ENCODE measurements around the gene KCNE4. TPM values are rescaled to one million over a fixed set of nuclear protein-coding genes. Genes with fewer than 3 reads are reported as not detected.

Gene KCNE4
- total RNA-seq, 1 donor from 2014 or later, result 3.5 TPM

DNA sequence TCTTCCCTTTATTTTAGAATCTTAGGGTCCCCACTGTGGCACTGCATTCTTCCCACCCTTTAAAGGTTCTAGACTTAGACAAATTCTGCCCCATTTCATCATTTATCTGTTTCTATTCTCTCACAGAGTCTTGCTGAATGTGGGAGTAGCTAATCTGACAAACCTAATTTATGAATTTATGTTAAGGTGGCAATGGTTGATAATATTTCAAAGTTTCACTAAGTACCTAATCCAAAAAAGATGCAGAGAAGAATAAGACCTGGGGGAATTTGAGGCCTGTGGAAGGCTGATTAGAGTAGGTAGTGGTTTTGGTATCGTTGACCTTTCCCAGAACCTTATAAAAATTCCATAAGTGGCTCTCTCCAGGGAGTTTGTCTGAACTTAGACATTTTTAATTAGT, 18.0 kb downstream of the KCNE4 start:
- no peak for DNase-seq (ENCODE audit: extremely low spot score, unreplicated experiment)
- Mint-ChIP-seq H3K9me3 (ENCODE audit: unreplicated experiment) (peaks cover 4% of the 10 kb centered on the region), H3K27me3 (ENCODE audit: unreplicated experiment) (no peaks in the 10 kb centered on the region), H3K27ac (ENCODE audit: unreplicated experiment) (no peak overlapping the region), H3K36me3 (ENCODE audit: unreplicated experiment) (no peaks in the 10 kb centered on the region), H3K4me1 (ENCODE audit: unreplicated experiment) (peaks cover 19% of the 10 kb centered on the region), H3K4me3 (ENCODE audit: unreplicated experiment) (no peak overlapping the region)
- TF ChIP-seq, protein P1, sequence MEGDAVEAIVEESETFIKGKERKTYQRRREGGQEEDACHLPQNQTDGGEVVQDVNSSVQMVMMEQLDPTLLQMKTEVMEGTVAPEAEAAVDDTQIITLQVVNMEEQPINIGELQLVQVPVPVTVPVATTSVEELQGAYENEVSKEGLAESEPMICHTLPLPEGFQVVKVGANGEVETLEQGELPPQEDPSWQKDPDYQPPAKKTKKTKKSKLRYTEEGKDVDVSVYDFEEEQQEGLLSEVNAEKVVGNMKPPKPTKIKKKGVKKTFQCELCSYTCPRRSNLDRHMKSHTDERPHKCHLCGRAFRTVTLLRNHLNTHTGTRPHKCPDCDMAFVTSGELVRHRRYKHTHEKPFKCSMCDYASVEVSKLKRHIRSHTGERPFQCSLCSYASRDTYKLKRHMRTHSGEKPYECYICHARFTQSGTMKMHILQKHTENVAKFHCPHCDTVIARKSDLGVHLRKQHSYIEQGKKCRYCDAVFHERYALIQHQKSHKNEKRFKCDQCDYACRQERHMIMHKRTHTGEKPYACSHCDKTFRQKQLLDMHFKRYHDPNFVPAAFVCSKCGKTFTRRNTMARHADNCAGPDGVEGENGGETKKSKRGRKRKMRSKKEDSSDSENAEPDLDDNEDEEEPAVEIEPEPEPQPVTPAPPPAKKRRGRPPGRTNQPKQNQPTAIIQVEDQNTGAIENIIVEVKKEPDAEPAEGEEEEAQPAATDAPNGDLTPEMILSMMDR (IDR thresholded peaks at IDR 0.05), result no peak

DNA sequence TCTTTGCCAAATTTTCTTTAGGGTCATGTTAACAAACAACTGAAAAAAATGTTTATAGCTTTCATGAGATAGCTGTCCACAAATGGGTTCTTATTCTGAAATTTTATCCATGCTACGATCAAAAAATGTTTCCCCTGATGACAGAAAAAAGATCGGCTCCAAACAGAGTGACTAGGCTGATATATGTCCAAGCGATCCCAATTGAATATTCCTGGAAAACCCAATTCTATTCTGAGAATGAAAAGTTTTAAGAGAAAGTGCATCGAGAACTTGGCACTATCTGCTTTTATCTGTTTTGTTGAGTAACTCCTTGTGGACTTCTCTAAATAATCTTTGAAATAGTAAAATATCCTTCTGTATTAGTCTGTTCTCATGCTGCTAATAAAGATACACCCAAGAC, 19.1 kb downstream of the KCNE4 start:
- no peak overlapping the region for H3K27ac Mint-ChIP-seq (ENCODE audit: unreplicated experiment)
- no peaks in the 10 kb centered on the region for H3K27me3 Mint-ChIP-seq (ENCODE audit: unreplicated experiment)
- H3K4me1 Mint-ChIP-seq (ENCODE audit: unreplicated experiment), result peaks cover 18% of the 10 kb centered on the region
- TF ChIP-seq, protein P1 (IDR thresholded peaks at IDR 0.05), result no peak
- no peak overlapping the region for H3K4me3 Mint-ChIP-seq (ENCODE audit: unreplicated experiment)
- no peaks in the 10 kb centered on the region for H3K36me3 Mint-ChIP-seq (ENCODE audit: unreplicated experiment)
- no peak for DNase-seq (ENCODE audit: extremely low spot score, unreplicated experiment)
- H3K9me3 Mint-ChIP-seq (ENCODE audit: unreplicated experiment), result peaks cover 10% of the 10 kb centered on the region

DNA sequence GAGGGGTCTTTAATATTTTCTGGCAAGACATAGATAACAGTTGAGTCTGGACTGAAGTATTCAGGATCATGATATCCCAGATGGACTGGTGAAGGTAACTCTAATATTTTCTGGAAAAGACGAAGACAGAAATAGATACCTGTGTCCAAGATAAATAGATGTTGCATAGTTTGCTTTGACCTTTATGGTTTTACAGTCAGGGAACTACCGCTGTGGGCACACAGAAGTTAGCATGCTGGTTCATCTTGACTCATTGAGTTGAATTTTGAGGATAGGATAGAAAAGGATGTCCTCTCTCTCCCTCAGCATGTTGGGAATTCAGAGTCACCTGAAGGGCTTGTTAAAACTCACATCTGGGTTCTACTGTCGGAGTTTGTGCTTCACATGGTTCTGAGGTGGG, 20.8 kb downstream of the KCNE4 start:
- Mint-ChIP-seq H3K27me3 (ENCODE audit: unreplicated experiment) (no peaks in the 10 kb centered on the region), H3K27ac (ENCODE audit: unreplicated experiment) (no peak overlapping the region), H3K4me1 (ENCODE audit: unreplicated experiment) (peaks cover 15% of the 10 kb centered on the region), H3K36me3 (ENCODE audit: unreplicated experiment) (no peaks in the 10 kb centered on the region), H3K9me3 (ENCODE audit: unreplicated experiment) (peaks cover 19% of the 10 kb centered on the region), H3K4me3 (ENCODE audit: unreplicated experiment) (no peak overlapping the region)
- TF ChIP-seq, protein P1 (IDR thresholded peaks at IDR 0.05), result no peak
- no peak for DNase-seq (ENCODE audit: extremely low spot score, unreplicated experiment)

DNA sequence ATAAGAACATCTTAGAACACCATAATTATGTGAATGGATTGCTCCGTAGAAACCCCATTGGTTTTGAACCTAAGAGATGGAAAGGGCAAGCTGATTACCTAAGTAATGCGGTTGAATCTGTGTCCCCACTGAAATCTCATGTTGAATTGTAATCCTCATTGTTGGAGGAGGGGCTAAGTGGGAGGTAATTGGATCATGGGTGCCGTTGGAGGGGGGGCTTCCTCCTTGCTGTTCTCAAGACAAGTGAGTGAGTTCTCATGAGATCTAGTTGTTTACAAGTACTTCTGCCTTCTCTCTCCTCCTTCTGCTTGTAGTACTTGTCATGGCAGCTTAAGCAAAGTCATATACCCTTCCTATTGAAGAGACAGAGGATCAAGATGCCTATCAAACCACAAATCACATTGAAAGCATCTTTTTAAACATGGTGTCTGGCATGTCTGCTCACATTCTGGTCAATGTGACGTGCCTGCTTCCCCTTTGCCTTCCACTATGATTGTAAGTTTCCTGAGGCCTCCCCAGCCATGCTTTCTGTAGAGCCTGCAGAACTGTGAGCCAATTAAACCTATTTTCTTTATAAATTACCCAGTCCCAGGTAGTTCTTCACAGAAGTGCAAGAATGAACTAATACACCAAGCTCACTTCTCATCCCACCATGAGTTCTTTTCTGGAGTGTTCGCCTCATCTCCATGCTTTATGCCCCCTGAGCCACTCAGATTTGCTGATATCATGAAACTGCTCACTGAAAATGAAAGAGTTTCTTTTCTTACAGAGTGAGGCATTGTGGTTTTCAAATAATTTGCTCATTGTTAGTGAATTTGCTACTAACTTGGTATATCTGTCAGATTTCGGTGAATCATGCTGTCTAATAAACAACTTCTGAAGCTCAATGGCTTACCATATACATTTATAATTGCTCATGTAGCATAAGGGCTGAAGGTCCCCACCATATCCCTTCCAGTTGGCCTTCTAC, 23.6 kb downstream of the KCNE4 start:
- H3K4me3 Mint-ChIP-seq (ENCODE audit: unreplicated experiment), result no peak overlapping the region
- peaks cover 19% of the 10 kb centered on the region for H3K9me3 Mint-ChIP-seq (ENCODE audit: unreplicated experiment)
- H3K27ac Mint-ChIP-seq (ENCODE audit: unreplicated experiment), result no peak overlapping the region
- H3K27me3 Mint-ChIP-seq (ENCODE audit: unreplicated experiment), result no peaks in the 10 kb centered on the region
- DNase-seq (ENCODE audit: extremely low spot score, unreplicated experiment), result no peak
- TF ChIP-seq, protein P1 (IDR thresholded peaks at IDR 0.05), result no peak
- no peaks in the 10 kb centered on the region for H3K36me3 Mint-ChIP-seq (ENCODE audit: unreplicated experiment)
- peaks cover 14% of the 10 kb centered on the region for H3K4me1 Mint-ChIP-seq (ENCODE audit: unreplicated experiment)

DNA sequence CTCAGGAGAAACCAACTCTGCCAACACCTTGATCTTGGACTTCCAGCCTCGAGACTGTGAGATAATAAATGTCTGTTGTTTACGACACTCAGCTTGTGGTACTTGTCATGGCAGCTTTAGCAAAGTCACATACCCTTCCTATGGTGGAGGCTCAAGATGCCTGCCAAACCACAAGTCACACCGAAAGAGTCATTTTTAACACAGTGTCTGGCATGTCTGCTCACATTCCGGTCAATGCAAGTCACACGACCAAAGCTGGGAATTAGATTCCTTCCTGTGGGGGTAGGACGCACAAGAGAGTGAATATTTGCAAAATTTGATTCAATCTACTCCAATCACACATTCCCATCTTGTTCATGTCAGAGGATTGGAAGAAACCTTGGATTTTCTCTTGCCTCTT, 24.6 kb downstream of the KCNE4 start:
- H3K36me3 Mint-ChIP-seq (ENCODE audit: unreplicated experiment), result no peaks in the 10 kb centered on the region
- peaks cover 19% of the 10 kb centered on the region for H3K4me1 Mint-ChIP-seq (ENCODE audit: unreplicated experiment)
- peaks cover 19% of the 10 kb centered on the region for H3K9me3 Mint-ChIP-seq (ENCODE audit: unreplicated experiment)
- H3K27ac Mint-ChIP-seq (ENCODE audit: unreplicated experiment), result peak overlapping the region; percentile 72
- TF ChIP-seq, protein P1 (IDR thresholded peaks at IDR 0.05), result no peak
- H3K27me3 Mint-ChIP-seq (ENCODE audit: unreplicated experiment), result no peaks in the 10 kb centered on the region
- DNase-seq (ENCODE audit: extremely low spot score, unreplicated experiment), result no peak
- no peak overlapping the region for H3K4me3 Mint-ChIP-seq (ENCODE audit: unreplicated experiment)
